Measurements from ENCODE around the gene MUCL3. TPM values are rescaled to one million over a fixed set of nuclear protein-coding genes. Genes with fewer than 3 reads are reported as not detected.
A peak's percentile ranks its signal among the peaks of the same experiment; 100 is the strongest.

Gene MUCL3
- total RNA-seq, 2 donors from 2014 or later: not detected

DNA sequence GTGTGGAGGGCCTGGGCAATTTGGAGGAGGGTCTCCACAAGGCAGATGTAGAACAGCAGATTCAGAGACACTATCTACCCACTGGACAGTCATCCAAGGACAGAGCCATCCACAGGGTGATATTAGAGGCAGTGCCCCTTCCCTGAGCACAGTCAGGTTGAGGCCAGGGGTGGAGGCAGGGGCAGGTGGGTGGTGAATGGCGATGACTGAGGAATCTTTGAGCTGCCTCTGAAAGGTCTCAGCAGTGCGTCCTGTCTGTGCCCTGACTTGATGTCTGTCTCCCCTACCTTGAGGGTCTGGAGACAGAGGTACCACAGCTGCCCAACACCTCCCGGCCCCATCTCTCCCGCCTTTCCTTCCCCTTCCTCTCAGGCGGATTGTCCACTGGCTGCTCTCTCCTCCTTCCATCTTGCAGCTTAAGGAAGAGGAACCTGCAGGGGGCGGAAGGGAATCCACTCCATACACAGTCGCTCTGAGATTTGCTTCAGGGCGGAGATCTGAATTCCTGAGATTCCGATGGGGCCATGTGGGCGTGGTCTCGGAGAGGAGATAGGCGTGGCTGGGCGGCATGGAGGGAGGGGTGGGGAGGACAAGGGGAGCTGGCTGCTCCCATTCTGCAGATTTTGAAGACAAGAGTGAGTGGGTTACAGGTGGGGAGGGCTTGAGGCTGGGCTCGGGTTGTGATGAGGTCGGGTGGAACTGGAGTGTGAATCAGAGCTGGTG lies 1.7 kb downstream of the MUCL3 start:
- H3K4me3 ChIP-seq: no peak overlapping the region
- WGBS: 18% methylated on average over 15 of the region's 15 CpGs
- intact Hi-C loops (cut with DNase I): no loop called here
- no peaks in the 10 kb centered on the region for H3K4me1 ChIP-seq (replicated peaks)
- no peaks in the 10 kb centered on the region for H3K9me3 ChIP-seq
- peaks cover 4% of the 10 kb centered on the region for H3K27me3 ChIP-seq (replicated peaks; ENCODE audit: insufficient read depth)
- DNase-seq (ENCODE audit: low spot score): peak; percentile 22
- no peak overlapping the region for H3K27ac ChIP-seq
- TF ChIP-seq POLR2A (IDR thresholded peaks at IDR 0.05) (no peak), CTCF (IDR thresholded peaks at IDR 0.05) (peak in 2 of 4 experiments; percentile 27 to 39)
- no peaks in the 10 kb centered on the region for H3K36me3 ChIP-seq

GRCh38 chr6:30944051-30944450 lies 3.3 kb downstream of the MUCL3 start:
- whole genome bisulfite sequencing: 94% methylated on average over 4 of the region's 4 CpGs
- Histone ChIP-seq H3K4me3 (no peak overlapping the region), H3K27ac (no peak overlapping the region), H3K27me3 (replicated peaks; ENCODE audit: insufficient read depth) (peaks cover 4% of the 10 kb centered on the region), H3K4me1 (replicated peaks) (no peaks in the 10 kb centered on the region), H3K9me3 (no peaks in the 10 kb centered on the region), H3K36me3 (no peaks in the 10 kb centered on the region)
- TF ChIP-seq POLR2AphosphoS5 (IDR thresholded peaks at IDR 0.05): no peak
- no peak for TF ChIP-seq POLR2A (IDR thresholded peaks at IDR 0.05)
- TF ChIP-seq CTCF (IDR thresholded peaks at IDR 0.05): no peak
- intact Hi-C loops (cut with DNase I): no loop called here
- no peak for DNase-seq (ENCODE audit: low spot score)

DNA sequence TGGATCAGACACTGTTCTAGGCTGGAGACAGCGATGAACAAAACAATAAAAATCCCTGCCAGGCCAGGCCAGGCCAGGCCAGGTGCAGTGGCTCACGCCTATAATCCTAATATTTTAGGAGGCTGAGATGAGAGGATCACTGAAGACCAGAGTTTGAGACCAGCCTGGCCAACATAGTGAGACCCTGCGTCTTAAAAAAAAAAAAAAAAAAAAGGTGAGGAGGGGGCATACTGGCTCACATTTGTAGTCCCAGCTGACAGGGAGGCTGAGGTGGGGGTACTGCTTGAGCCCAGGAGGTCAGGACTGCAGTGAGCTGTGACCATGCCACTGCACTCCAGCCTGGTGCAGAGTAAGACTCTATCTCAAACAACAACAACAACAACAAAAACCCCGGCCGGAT lies 4.5 kb downstream of the MUCL3 start:
- H3K4me1 ChIP-seq (replicated peaks): no peaks in the 10 kb centered on the region
- no peaks in the 10 kb centered on the region for H3K9me3 ChIP-seq
- H3K27ac ChIP-seq: no peak overlapping the region
- no peak for DNase-seq (ENCODE audit: low spot score)
- H3K27me3 ChIP-seq (replicated peaks; ENCODE audit: insufficient read depth): peaks cover 4% of the 10 kb centered on the region
- H3K36me3 ChIP-seq: no peaks in the 10 kb centered on the region
- 78% methylated on average over 5 of the region's 5 CpGs for WGBS
- intact Hi-C loops (cut with DNase I): no loop called here
- H3K4me3 ChIP-seq: no peak overlapping the region
- TF ChIP-seq CTCF (IDR thresholded peaks at IDR 0.05) (no peak), POLR2A (IDR thresholded peaks at IDR 0.05) (no peak), POLR2AphosphoS5 (IDR thresholded peaks at IDR 0.05) (no peak)

- H3K4me1 ChIP-seq (replicated peaks): no peaks in the 10 kb centered on the region
- intact Hi-C loops (cut with DNase I): no loop called here
- no peak for DNase-seq (ENCODE audit: low spot score)
Observed at GRCh38 chr6:30947231-30947630, 6.5 kb downstream of the MUCL3 start.

More at GRCh38 chr6:30947231-30947630, 6.5 kb downstream of the MUCL3 start:
- 78% methylated on average over 4 of the region's 4 CpGs for WGBS
- no peak overlapping the region for H3K27ac ChIP-seq
- no peaks in the 10 kb centered on the region for H3K27me3 ChIP-seq (replicated peaks; ENCODE audit: insufficient read depth)
- H3K4me3 ChIP-seq: no peak overlapping the region
- no peaks in the 10 kb centered on the region for H3K36me3 ChIP-seq
- no peaks in the 10 kb centered on the region for H3K9me3 ChIP-seq
- TF ChIP-seq CTCF (IDR thresholded peaks at IDR 0.05): no peak

All from prostate gland (tissue), 2 donors.